ENCODE measurements around the gene PGAP3.
"Not testable (repeated sequence)": the region's sequence is repeated elsewhere in the genome, so short reads cannot be mapped to it uniquely, and the experiment has no call there.

Gene PGAP3, protein sequence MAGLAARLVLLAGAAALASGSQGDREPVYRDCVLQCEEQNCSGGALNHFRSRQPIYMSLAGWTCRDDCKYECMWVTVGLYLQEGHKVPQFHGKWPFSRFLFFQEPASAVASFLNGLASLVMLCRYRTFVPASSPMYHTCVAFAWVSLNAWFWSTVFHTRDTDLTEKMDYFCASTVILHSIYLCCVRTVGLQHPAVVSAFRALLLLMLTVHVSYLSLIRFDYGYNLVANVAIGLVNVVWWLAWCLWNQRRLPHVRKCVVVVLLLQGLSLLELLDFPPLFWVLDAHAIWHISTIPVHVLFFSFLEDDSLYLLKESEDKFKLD

DNA sequence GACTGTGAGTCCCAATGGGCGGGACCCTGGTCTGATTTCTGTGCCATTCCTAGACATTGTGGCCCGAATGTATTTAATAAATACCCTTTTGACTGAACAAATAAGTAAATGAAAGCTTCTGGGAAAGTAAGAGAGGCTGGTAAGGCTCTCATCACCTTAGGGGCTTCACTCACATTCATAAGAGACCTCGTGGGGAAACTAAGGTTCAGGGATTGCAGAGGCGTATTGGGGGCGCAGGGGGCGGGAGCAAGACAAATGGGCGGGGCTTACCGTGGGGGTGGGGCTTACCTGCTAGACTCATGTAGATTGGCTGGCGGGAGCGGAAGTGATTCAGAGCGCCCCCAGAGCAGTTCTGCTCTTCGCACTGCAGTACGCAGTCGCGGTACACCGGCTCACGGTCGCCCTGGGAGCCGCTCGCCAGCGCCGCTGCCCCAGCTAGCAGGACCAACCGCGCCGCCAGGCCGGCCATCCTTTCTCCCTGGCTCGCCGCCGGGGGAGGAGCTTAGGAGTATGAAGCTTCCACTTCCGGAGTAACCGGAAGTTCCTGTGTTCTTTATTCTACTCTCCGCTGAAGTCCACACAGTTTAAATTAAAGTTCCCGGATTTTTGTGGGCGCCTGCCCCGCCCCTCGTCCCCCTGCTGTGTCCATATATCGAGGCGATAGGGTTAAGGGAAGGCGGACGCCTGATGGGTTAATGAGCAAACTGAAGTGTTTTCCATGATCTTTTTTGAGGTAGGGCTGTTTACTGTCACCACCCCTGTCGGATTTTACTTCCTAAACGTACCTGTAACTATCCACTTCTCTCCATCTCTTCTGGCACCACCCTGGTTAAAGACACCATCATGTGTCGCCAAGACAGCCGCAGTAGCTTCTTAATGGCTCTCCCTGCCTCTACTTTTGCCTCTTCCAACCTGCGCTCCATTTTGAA, at the start of gene PGAP3:
TSS of gene PGAP3 (minus strand) at position 512 of the 929 bp plus-strand sequence. CDS start at position 469, 43 bp downstream.
- DNase-seq: peak; percentile 79

- no peak for DNase-seq
These were observed 49.4 kb upstream of the PGAP3 start for GRCh38 chr17:39737206-39737759.

DNA sequence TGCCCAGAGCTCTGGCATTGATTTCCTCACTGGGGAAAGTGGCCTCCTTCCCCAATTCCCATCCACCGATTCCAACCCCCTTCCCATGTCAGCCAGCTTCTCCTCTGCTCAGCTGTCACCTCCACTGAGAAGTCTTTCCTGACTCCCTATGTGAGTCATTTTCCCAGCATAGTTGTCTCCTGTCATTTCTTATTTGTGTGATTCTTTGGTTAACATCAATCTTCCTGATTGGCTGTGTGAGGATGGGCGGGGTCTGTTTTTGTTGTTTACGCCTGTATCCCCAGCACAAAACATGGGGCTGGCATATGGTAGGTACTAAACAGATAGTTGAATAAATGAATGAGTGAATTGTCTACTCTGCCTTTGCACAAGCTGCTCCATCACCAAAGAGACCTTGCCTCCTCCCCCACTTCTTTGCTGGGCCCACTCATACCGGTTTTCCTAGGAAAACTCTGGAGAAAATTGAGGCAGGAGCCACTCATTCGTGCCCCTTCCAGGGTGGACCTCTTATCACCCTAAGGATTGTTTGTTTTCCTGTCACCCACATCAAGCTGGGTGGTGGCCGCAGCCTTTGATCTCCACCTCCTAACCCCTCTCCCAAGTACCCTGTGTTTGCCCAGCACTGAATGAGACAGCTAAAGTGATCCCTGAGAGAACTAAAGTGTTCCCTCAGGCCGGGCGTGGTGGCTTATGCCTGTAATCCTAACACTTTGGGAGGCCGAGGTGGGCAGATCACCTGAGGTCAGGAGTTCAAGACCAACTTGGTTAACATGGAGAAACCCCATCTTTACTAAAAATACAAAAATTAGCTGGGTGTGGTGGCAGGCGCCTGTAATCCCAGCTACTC, 48.7 kb upstream of the PGAP3 start:
- no peak for DNase-seq

DNA sequence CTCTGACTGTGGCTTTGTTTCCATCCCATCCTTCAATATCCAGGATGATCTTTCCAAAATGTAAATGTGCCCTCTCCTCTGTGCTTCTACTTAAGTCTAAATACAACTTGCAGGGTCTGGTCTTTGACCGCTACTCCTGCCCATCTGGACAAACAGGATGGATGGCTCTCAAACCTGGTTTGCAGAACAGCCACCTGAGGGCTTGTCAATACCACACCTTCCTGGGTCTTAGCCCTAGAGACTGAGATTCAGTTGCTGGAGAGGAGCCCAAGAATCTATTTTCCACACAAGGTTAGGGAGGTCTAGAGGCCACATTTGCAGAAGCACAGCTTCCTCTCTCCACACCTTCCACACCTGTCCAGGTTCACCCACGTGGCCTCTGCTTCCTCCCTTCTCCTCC, 48.0 kb upstream of the PGAP3 start:
- no peak for DNase-seq

- no peak for DNase-seq
These were observed 44.7 kb upstream of the PGAP3 start for GRCh38 chr17:39732586-39732985.

- DNase-seq: peak; percentile 56
These were observed 42.5 kb upstream of the PGAP3 start, which contains the start of gene MIEN1 for GRCh38 chr17:39730095-39730921. MIEN1 (minus strand) TSS chr17:39730532; CDS start chr17:39730495, 37 bp downstream.

DNA sequence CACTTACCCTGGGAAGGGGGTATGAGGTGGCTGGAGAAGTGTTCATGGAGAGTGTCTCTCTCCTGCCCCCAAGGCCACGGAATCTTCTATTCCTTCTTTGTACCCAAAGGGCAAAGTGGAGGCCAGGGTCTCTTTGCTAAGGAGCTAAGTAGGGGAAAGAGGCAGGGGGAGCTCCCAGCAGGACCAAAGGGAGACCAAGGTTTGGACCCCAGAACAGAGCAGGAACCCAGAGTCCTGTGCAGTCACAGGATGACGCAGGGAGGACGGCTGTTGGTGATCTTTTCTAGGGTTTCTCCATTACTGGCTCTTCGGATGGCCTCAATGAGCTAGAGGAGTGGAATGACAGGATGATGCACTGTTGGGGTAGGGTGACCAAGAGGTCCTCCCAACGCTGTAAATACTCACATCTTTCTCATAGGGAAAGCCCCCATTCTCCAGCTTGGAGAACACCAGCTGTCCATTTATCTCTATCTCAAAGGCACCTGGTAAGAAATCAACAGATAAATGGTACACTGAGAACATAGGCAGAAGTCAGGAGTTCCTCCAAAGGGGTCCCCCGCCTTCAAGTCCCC, 41.5 kb upstream of the PGAP3 start:
- no peak for DNase-seq

GRCh38 chr17:39727556-39727955, 39.7 kb upstream of the PGAP3 start:
- DNase-seq: no peak

DNA sequence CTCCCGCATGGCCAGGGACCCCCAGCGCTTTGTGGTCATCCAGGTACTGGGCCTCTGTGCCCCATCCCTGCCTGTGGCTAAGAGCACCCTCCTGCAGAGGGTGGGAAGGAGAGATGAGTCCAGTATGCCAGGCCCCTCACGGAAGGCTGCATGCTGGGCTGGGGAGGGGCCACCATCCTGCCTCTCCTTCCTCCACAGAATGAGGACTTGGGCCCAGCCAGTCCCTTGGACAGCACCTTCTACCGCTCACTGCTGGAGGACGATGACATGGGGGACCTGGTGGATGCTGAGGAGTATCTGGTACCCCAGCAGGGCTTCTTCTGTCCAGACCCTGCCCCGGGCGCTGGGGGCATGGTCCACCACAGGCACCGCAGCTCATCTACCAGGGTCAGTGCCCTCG, 38.8 kb upstream of the PGAP3 start:
- DNase-seq: no peak

GRCh38 chr17:39725923-39726322, 38.1 kb upstream of the PGAP3 start:
- not testable (repeated sequence) for DNase-seq

GRCh38 chr17:39724731-39725130, 36.9 kb upstream of the PGAP3 start:
- DNase-seq: no peak

DNA sequence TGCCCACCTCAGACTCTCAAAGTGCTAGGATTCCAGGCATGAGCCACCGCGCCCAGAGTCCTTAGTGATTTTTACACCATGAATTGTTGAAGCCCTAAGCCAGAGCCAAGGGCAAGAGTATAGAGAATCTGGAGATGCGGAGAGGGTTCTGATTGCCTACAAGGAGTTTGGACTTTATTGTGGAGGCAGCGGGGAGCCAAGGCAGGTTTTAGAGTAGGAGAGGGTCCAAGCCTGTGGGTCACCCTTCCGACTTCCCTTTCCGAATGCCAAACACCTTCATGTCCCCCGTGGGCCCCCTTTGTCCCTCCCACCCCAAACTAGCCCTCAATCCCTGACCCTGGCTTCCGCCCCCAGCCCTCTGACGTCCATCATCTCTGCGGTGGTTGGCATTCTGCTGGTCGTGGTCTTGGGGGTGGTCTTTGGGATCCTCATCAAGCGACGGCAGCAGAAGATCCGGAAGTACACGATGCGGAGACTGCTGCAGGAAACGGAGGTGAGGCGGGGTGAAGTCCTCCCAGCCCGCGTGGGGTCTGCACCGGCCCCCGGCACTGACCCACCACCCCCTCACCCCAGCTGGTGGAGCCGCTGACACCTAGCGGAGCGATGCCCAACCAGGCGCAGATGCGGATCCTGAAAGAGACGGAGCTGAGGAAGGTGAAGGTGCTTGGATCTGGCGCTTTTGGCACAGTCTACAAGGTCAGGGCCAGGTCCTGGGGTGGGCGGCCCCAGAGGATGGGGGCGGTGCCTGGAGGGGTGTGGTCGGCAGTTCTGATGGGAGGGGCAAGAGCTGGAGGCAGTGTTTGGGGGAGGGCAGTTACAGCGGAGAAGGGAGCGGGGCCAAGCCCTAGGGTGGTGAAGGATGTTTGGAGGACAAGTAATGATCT, 35.4 kb upstream of the PGAP3 start:
- no peak for DNase-seq

- no peak for DNase-seq
These were observed 34.2 kb upstream of the PGAP3 start for GRCh38 chr17:39722104-39722503.

GRCh38 chr17:39719563-39720355, 31.9 kb upstream of the PGAP3 start:
- no peak for DNase-seq

DNA sequence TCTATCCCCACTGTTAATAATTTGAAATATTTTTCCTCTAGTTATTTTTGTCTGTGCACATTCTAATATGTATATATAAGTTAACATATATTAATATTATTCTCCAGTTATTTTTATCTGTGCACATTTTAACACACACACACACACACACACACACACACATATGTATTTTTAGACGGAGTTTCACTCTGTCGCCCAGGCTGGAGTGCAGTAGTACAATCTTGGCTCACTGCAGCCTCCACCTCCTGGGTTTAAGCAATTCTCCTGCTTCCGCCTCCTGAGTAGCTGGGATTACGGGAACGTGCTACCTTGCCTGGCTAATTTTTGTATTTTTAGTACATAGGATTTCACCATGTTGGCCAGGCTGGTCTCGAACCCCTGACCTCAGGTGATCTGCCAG, 29.8 kb upstream of the PGAP3 start:
- no peak for DNase-seq

GRCh38 chr17:39716879-39717536, 29.2 kb upstream of the PGAP3 start:
- DNase-seq: no peak

GRCh38 chr17:39716073-39716818, 28.4 kb upstream of the PGAP3 start:
- DNase-seq: no peak
